ENCODE measurements around the gene MT1E.

GRCh38 chr16:56631197-56631596 is 5.6 kb downstream of the MT1E start:
- TF ChIP-seq, protein P1, sequence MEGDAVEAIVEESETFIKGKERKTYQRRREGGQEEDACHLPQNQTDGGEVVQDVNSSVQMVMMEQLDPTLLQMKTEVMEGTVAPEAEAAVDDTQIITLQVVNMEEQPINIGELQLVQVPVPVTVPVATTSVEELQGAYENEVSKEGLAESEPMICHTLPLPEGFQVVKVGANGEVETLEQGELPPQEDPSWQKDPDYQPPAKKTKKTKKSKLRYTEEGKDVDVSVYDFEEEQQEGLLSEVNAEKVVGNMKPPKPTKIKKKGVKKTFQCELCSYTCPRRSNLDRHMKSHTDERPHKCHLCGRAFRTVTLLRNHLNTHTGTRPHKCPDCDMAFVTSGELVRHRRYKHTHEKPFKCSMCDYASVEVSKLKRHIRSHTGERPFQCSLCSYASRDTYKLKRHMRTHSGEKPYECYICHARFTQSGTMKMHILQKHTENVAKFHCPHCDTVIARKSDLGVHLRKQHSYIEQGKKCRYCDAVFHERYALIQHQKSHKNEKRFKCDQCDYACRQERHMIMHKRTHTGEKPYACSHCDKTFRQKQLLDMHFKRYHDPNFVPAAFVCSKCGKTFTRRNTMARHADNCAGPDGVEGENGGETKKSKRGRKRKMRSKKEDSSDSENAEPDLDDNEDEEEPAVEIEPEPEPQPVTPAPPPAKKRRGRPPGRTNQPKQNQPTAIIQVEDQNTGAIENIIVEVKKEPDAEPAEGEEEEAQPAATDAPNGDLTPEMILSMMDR (IDR thresholded peaks at IDR 0.05; ENCODE audit: low read depth, low read length) = no peak
- TF ChIP-seq EZH2phosphoT487 (IDR thresholded peaks at IDR 0.05; ENCODE audit: low read depth) = no peak
